HepG2 (cell line): Measurements from ENCODE around the gene PIK3CB. TPM values are rescaled to one million over a fixed set of nuclear protein-coding genes. Genes with fewer than 3 reads are reported as not detected.
"Not testable (repeated sequence)": the region's sequence is repeated elsewhere in the genome, so short reads cannot be mapped to it uniquely, and the experiment has no call there.

Experiments used
- ATAC-seq: fragments of 200-7000 bp; cut with Tn5 transposase; 3 replicates; pipeline ENCODE4 v1.9.1; 2020; ENCODE audit warnings: mild to moderate bottlenecking, moderate library complexity
- BruUV-seq: library from RNA; stranded (reverse); fragments of 400-500 nt; replicated peaks from 2 replicates; lab custom pipeline; 2021; lab: Mats Ljungman, UMichigan
- CTCF ChIA-PET: fragments of 300-600 bp; formaldehyde crosslinking; extraction: SDS; loops from one replicate; lab custom pipeline; 2021; ENCODE audit warnings: low total read pairs, inconsistent platforms, low intra/inter-chr PET ratio; lab: Yijun Ruan, JAX
- POLR2A ChIA-PET: fragments of 350-600 bp; sonication (Branson Sonifier 250); formaldehyde crosslinking; loops from one replicate; lab custom pipeline; 2020; ENCODE audit warnings: antibody characterized with exemption, inconsistent platforms; lab: Yijun Ruan, JAX
- DNase-seq: peaks from one replicate; pipeline ENCODE4 v3.0.0-alpha.2; 2015; ENCODE audit warnings: low spot score
- FAIRE-seq: peaks from 3 replicates; lab custom pipeline; 2011; peaks lifted over from hg19 to GRCh38; lab: Jason Lieb, UNC
- H2AFZ ChIP-seq: one replicate; pipeline ENCODE4 v1.6.1; 2011; ENCODE audit warnings: low read length, inconsistent platforms
- H3K27ac ChIP-seq: fragments of 300-600 bp; 3 replicates; pipeline ENCODE4 v1.8.0; 2011; ENCODE audit warnings: mixed run types, mild to moderate bottlenecking, mixed read lengths, low read length, inconsistent platforms; ENCODE audit not compliant: insufficient read depth; ENCODE audit errors: extremely low read length
- H3K27me3 ChIP-seq, 2 experiments: fragments of 200-600 bp in 1 of 2; 2 replicates in 1 of 2; 3 replicates in 1 of 2; pipeline versions ENCODE4 v1.6.0 to v1.8.0; 2011; ENCODE audit warnings: low read length in 2 of 2, mild to moderate bottlenecking in 2 of 2, moderate library complexity in 2 of 2, inconsistent platforms in 1 of 2; ENCODE audit not compliant: insufficient read depth in 2 of 2, control insufficient read depth in 1 of 2
- H3K36me3 ChIP-seq, 2 experiments: fragments of 200-600 bp in 1 of 2; replicated peaks in 1 of 2; 2 replicates in 1 of 2; 3 replicates in 1 of 2; pipeline versions ENCODE4 v1.5.1 to v1.8.0; 2011; ENCODE audit warnings: low read length in 2 of 2, inconsistent platforms in 1 of 2; ENCODE audit not compliant: insufficient read depth in 2 of 2, control insufficient read depth in 1 of 2
- H3K4me1 ChIP-seq: 2 replicates; pipeline ENCODE4 v1.5.1; 2012; ENCODE audit warnings: low read length, inconsistent platforms; ENCODE audit not compliant: insufficient read depth
- H3K4me2 ChIP-seq: 2 replicates; pipeline ENCODE4 v1.6.0; 2011; ENCODE audit warnings: low read depth, low read length, inconsistent platforms
- H3K4me3 ChIP-seq, 3 experiments: fragments of 200-600 bp in 1 of 3; sonication (generic), shearing (Covaris generic) in 1 of 3; replicated peaks in 1 of 3; 2 replicates each; pipeline ENCODE4 v1.5.1; 2011 to 2016; ENCODE audit warnings: low read length in 3 of 3, inconsistent platforms in 2 of 3, low read depth in 2 of 3, mild to moderate bottlenecking in 2 of 3, control low read depth in 1 of 3, mixed read lengths in 1 of 3; ENCODE audit not compliant: insufficient read depth in 1 of 3
- H3K79me2 ChIP-seq: one replicate; pipeline ENCODE4 v1.6.1; 2011; ENCODE audit warnings: low read length, inconsistent platforms; ENCODE audit not compliant: insufficient read depth
- H3K9ac ChIP-seq: 2 replicates; pipeline ENCODE4 v1.6.0; 2011; ENCODE audit warnings: mild to moderate bottlenecking, low read depth, low read length, inconsistent platforms; ENCODE audit not compliant: insufficient read depth
- H3K9me3 ChIP-seq: 2 replicates; pipeline ENCODE4 v1.5.1; 2012; ENCODE audit warnings: mild to moderate bottlenecking, low read length
- H4K20me1 ChIP-seq: 2 replicates; pipeline ENCODE4 v1.6.0; 2011; ENCODE audit warnings: inconsistent platforms, mild to moderate bottlenecking, low read length, moderate library complexity; ENCODE audit not compliant: insufficient read depth
- HOXA5 ChIP-seq: sonication (generic); formaldehyde crosslinking; IDR thresholded peaks from 2 replicates; pipeline ENCODE4 v1.4.0; 2020; ENCODE audit warnings: missing genetic modification reagents
- WGBS: methylation state at CpG from one replicate; pipeline ENCODE4 v1.1.6; 2017; ENCODE audit warnings: low lambda C conversion rate; 5-methylcytosine and 5-hydroxymethylcytosine counted together
- in situ Hi-C: cut with HindIII; loops from 2 replicates; pipeline ENCODE4 v1.10.0; 2017; ENCODE audit warnings: low pct_unique_long_range_greater_than_20kb; ENCODE audit not compliant: extremely low pct_ligation_motif_present
- intact Hi-C: fragments of 100-400 bp; cut with micrococcal nuclease; formaldehyde crosslinking; loops from one replicate; pipeline ENCODE4 v1.10.0; 2022; ENCODE audit not compliant: unreplicated experiment
- polyA plus RNA-seq, 8 experiments: library from polyadenylated mRNA; depleted of rRNA in 3 of 8; stranded (reverse) in 7 of 8; unstranded in 1 of 8; fragments of >200 nt; fragmentation: Illumina TruSeq in 4 of 8; extraction: Trizol in 4 of 8; gene quantifications; 2 replicates each; pipeline versions ENCODE4 v1.2.1 to v1.2.3, GENCODE V29; 2011 to 2016; ENCODE audit warnings: low read depth in 4 of 8, missing spikeins in 1 of 8, mixed read lengths in 1 of 8; ENCODE audit not compliant: insufficient read depth in 1 of 8
- total RNA-seq, 5 experiments: library from RNA; depleted of rRNA; stranded (reverse); fragments of >200 nt; fragmentation: Illumina TruSeq; extraction: Trizol; gene quantifications; 2 replicates each; pipeline ENCODE4 v1.2.3, GENCODE V29; 2016; ENCODE audit warnings: low read depth in 1 of 5
- TF ChIP-seq, protein P1 (sequence below): sonication (generic); formaldehyde crosslinking; IDR thresholded peaks from 2 replicates; pipeline ENCODE4 v1.5.1; 2020; ENCODE audit warnings: mild to moderate bottlenecking, missing genetic modification reagents, moderate library complexity

Gene PIK3CB
- total and polyA plus RNA-seq, 2 of the 13 experiments (the other 11 are each of a cell fraction or from before 2014, with no cell fraction given) = 6.6 to 18.7 TPM

DNA sequence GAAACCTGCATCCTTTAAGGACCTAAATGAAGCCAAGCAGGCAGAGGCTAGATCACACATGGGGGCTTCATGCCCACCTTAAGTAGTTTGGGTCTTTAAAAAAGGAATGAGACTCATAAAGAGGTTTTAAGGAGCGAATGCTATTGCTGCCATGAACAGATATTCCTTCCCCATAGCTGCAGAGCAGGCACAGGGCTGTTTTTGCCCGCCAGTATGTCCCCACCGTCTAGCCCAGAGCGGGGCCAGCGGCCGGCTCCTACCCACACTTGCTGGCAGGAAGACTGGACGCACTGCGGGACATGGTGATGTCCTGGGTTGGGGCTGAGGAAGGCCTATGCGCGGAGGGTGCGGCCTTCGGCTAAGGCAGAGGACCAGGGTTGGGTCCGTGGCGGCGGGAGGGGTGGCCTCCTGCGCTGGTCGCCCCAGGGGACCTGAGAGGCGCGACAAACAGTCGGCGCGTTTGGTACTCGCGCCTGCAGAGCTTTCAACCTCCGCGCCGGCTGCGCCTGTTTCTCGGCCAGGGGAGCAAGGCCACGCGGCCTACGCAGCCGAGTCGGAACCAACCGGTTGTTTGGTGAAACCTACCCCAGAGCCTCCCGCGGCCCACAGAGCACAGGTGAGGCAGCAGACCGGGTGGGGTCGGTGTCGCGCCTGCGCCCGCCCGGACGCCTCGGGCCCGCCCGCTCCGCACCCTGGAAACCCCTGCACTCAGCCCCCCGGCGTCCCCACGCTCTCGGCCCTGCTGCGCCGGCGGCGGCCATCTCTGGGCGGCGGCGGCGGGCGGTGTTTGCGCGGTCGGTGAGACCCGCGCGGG is 226.2 kb downstream of the PIK3CB start, which contains the start of gene FAIM (continued):
- TF ChIP-seq, protein P1, sequence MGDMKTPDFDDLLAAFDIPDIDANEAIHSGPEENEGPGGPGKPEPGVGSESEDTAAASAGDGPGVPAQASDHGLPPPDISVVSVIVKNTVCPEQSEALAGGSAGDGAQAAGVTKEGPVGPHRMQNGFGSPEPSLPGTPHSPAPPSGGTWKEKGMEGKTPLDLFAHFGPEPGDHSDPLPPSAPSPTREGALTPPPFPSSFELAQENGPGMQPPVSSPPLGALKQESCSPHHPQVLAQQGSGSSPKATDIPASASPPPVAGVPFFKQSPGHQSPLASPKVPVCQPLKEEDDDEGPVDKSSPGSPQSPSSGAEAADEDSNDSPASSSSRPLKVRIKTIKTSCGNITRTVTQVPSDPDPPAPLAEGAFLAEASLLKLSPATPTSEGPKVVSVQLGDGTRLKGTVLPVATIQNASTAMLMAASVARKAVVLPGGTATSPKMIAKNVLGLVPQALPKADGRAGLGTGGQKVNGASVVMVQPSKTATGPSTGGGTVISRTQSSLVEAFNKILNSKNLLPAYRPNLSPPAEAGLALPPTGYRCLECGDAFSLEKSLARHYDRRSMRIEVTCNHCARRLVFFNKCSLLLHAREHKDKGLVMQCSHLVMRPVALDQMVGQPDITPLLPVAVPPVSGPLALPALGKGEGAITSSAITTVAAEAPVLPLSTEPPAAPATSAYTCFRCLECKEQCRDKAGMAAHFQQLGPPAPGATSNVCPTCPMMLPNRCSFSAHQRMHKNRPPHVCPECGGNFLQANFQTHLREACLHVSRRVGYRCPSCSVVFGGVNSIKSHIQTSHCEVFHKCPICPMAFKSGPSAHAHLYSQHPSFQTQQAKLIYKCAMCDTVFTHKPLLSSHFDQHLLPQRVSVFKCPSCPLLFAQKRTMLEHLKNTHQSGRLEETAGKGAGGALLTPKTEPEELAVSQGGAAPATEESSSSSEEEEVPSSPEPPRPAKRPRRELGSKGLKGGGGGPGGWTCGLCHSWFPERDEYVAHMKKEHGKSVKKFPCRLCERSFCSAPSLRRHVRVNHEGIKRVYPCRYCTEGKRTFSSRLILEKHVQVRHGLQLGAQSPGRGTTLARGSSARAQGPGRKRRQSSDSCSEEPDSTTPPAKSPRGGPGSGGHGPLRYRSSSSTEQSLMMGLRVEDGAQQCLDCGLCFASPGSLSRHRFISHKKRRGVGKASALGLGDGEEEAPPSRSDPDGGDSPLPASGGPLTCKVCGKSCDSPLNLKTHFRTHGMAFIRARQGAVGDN (CRISPR knock-in tag) = peak; percentile 96
- peak; percentile 70; the same call in 1 of the 2 replicates for TF ChIP-seq HOXA5 (CRISPR knock-in tag)

DNA sequence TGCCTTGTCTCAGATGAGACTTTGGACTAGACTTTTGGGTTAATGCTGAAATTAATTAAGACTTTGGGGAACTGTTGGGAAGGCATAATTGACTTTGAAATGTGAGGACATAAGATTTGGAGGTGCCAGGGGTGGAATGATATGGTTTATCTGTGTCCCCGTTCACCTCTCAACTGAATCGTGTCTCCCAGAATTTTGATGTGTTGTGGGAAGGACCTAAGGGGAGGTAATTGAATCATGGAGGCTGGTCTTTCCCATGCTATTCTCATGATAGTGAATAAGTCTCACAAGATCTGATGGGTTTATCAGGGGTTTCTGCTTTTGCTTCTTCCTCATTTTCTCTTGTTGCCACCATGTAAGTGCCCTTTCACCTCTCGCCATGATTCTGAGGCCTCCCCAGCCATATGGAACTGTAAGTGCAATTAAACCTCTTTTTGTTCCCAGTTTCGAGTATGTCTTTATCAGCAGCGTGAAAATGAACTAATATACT is 230.6 kb downstream of the PIK3CB start:
- POLR2A ChIA-PET, CTCF ChIA-PET, ATAC-seq, H4K20me1 ChIP-seq, H2AFZ ChIP-seq, H3K36me3 ChIP-seq, H3K27me3 ChIP-seq, FAIRE-seq, H3K79me2 ChIP-seq, H3K4me3 ChIP-seq, BruUV-seq, H3K4me2 ChIP-seq, DNase-seq, H3K9me3 ChIP-seq, H3K9ac ChIP-seq, intact Hi-C loops, H3K27ac ChIP-seq, in situ Hi-C loops: not testable (repeated sequence)
- peaks cover 19% of the 10 kb centered on the region for H3K4me1 ChIP-seq
- 96% methylated on average over 5 of the region's 5 CpGs for WGBS

Other genes starting within 250 kb of the PIK3CB start
- 22.3 and 24.4 TPM in 2 replicates for gene CEP70, start 240.7 kb downstream of the PIK3CB start, total RNA-seq (2016; rRNA removed; fragmentation: Illumina TruSeq; extraction: Trizol)
- 3.9 and 4.0 TPM in 2 replicates for gene CEP70, start 240.7 kb downstream of the PIK3CB start, polyA plus RNA-seq (2011; rRNA removed)
- 25.8 and 33.9 TPM in 2 replicates for gene FAIM, start 226.2 kb downstream of the PIK3CB start, total RNA-seq (2016; rRNA removed; fragmentation: Illumina TruSeq; extraction: Trizol)
- 3.3 and 4.3 TPM in 2 replicates for gene FAIM, start 226.2 kb downstream of the PIK3CB start, polyA plus RNA-seq (2011; rRNA removed)
- gene FOXL2, start 112.2 kb upstream of the PIK3CB start, total RNA-seq (2016; rRNA removed; fragmentation: Illumina TruSeq; extraction: Trizol) = not detected in 2 replicates
- gene FOXL2, start 112.2 kb upstream of the PIK3CB start, polyA plus RNA-seq (2011; rRNA removed) = not detected in 2 replicates
- not detected in 2 replicates for gene FOXL2NB, start 112.3 kb upstream of the PIK3CB start, total RNA-seq (2016; rRNA removed; fragmentation: Illumina TruSeq; extraction: Trizol)
- gene FOXL2NB, start 112.3 kb upstream of the PIK3CB start, polyA plus RNA-seq (2011; rRNA removed) = 0.03 TPM in 1 of 2 replicates, not detected in the other
- not detected in 2 replicates for gene PRR23A, start 171.3 kb upstream of the PIK3CB start, total RNA-seq (2016; rRNA removed; fragmentation: Illumina TruSeq; extraction: Trizol)
- gene PRR23A, start 171.3 kb upstream of the PIK3CB start, polyA plus RNA-seq (2011; rRNA removed) = not detected in 2 replicates
- not detected in 2 replicates for gene PRR23B, start 186.0 kb upstream of the PIK3CB start, total RNA-seq (2016; rRNA removed; fragmentation: Illumina TruSeq; extraction: Trizol)
- gene PRR23B, start 186.0 kb upstream of the PIK3CB start, polyA plus RNA-seq (2011; rRNA removed) = not detected in 2 replicates
- not detected in 2 replicates for gene PRR23C, start 210.0 kb upstream of the PIK3CB start, total RNA-seq (2016; rRNA removed; fragmentation: Illumina TruSeq; extraction: Trizol)
- gene PRR23C, start 210.0 kb upstream of the PIK3CB start, polyA plus RNA-seq (2011; rRNA removed) = not detected in 2 replicates